GM12801 (cell line): ENCODE measurements around the gene CCDC167.

Experiments
- TF ChIP-seq, protein P1 (sequence below): IDR thresholded peaks from one replicate; pipeline ENCODE4 v1.5.1; 2011; ENCODE audit warnings: control low read depth; ENCODE audit not compliant: insufficient read length; ENCODE audit errors: extremely low read depth

CCDC167 gene

DNA sequence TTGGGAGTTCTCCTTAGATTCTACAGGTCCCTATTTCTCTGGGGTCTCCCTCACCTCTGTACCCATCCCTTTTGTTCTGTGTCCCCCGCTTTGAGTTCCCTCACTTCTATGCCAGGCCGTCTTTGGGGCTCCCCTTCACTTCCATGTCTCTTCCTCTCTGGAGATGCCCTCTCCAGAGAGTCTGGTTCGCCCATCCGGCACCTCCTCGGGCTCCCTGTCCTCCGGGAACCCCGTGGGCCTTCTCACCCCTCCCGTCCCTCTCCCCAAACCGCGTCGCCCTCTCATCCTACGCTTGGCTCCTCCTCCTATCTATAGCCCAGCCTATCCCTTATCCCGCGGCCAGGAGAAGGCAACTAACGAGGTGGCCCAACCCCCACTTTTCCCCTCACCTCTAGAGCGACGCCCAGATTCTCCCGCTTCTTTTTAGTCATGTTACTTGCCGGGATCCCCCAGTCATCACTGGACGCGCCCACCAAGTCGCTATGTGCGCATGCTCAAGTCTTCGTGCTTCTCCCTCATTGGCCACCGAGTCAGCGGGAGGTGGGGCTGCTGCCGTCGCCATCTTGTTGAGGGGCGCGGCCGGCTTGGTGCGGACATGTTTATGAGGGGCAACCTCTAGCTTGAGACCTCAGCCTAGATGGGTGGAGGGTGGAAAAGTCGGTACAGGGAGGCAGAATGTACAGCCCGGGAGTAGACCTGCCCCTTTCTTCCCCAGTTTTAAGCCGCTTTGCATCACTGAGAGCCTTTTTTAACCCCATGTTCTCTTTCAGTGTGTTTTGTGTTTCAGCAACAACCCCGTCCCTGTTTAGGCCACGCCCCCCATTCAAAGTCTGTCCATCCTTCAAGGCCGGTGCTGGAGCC lies at the start of gene CCDC167:
Gene CCDC167 (minus strand): TSS at position 461 of the 861 bp plus-strand sequence. CDS start 30 bp downstream, at position 431.
- TF ChIP-seq, protein P1, sequence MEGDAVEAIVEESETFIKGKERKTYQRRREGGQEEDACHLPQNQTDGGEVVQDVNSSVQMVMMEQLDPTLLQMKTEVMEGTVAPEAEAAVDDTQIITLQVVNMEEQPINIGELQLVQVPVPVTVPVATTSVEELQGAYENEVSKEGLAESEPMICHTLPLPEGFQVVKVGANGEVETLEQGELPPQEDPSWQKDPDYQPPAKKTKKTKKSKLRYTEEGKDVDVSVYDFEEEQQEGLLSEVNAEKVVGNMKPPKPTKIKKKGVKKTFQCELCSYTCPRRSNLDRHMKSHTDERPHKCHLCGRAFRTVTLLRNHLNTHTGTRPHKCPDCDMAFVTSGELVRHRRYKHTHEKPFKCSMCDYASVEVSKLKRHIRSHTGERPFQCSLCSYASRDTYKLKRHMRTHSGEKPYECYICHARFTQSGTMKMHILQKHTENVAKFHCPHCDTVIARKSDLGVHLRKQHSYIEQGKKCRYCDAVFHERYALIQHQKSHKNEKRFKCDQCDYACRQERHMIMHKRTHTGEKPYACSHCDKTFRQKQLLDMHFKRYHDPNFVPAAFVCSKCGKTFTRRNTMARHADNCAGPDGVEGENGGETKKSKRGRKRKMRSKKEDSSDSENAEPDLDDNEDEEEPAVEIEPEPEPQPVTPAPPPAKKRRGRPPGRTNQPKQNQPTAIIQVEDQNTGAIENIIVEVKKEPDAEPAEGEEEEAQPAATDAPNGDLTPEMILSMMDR: no peak

DNA sequence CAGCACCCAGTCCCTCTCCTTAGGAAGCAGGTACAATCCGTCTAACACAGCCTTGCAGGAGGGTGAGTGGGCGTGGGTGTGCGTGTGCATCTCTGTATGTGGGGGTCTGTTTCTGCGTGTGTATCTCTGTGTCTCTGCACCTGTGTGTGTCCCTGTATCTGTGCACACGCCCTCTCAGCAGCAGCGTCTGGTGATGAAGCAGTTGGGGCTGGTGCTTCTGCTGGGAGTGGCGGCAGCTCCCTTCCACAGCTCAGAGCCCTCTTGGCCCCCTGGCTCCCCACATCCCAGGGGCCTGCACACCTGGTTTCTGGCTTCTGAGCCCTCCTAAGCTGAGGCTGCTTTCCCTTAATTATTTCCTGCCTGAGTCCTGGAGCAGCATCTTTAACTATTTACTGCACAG lies 49.5 kb upstream of the CCDC167 start:
- TF ChIP-seq, protein P1: no peak

DNA sequence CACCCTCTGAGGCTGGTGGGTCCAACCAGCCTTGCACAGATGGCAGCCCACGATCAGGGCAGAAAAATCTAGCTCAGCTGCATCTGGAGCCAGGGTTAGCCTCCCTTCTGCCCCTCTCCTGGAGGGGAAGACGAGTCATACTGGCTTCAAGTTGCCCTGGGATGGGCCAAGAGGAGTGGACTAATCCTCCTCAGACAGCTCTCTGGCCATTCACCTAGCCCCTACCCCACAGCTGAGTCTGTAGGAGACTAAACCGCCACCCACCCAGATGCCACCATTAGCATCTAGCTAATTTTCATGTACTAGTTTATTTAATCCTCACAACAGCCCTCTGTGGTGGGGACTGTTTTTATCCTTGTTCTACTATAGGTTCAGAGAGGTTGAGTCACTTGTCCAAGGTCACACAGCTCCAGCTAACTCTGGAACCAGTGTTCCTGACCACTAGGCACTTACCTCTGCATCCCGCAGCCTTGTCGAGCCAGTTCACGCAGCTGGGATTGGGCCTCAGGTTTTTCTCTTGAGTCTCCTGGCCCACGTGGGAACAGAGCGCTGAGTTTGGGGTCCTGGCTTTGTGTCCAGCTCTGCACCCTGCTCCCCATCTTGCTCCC lies 48.5 kb upstream of the CCDC167 start:
- TF ChIP-seq, protein P1: no peak

DNA sequence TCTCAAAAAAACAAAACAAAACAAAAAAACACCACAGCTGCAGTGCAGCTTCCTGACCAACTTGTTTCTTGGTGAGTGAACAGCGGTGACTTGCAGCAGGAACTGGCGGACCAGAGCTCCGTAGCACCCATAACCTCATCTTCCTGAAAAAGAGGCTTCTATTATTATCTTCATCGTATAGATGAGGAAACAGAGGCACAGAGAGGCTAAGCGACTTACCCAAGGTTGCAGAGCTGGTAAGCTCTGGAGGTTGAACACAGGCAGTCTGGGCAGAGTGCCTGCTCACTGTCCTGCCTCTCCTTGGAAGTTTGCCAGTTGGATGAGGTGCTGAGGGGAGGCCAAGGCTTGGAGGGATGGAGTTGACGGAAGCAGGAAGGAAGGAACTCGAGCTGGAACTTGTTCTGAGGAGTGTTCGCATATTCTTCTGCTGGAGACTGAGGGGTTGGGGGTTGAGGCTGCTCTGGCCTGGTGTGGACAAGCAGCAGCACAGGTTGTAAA lies 47.9 kb upstream of the CCDC167 start:
- TF ChIP-seq, protein P1: no peak

DNA sequence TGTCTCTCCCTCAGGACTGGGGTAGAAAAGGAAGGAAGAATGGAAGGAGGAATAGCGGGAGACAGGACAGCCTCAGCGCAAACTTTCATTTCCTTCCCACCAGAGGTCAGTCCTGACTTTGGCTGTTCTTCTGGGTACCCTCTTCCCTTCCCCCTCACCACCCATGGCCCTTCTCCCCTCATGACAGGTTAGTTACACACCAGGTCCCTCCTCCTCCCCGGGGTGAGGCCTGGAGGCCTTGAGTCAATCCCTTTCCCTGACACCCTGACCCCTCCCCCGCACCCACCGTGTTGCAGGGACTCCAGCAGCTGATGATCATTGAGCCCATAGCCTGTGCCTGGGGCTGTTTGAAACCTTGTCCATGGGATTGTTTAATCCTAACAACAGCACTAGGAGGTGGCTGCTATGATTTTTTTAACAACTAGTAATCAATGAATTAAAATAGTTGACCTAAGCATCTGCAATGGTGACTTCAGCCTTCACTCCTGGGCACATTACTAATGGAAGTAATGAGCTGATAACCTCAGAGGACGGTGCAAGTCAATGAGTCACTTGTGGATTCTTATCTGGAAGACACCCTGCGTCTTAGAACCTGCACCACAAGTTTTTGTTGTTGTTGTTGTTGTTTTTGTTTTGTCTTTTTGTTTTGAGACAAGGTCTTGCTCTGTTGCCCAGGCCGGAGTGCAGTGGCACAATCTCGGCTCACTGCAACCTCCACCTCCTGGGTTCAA lies 46.6 kb upstream of the CCDC167 start:
- TF ChIP-seq, protein P1: no peak

DNA sequence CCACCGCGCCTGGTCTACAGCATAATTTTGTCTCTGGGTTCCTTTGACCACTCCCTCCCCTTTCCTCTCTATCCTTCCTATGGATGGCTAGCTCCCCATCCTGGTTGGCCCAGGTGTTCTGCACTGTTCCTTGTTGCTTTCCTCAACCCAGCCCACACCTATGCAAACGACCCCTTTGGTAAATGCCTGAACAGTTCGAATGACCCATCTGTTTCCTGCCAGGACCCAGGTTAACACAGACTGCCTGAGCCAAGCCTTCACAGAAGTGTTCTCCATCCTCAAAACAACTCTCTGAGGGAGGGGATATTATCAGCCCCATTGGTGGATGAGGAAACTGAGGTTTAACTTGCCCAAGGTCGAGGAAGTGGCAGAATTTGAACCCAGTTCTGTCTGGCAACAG lies 44.8 kb upstream of the CCDC167 start:
- TF ChIP-seq, protein P1: no peak

DNA sequence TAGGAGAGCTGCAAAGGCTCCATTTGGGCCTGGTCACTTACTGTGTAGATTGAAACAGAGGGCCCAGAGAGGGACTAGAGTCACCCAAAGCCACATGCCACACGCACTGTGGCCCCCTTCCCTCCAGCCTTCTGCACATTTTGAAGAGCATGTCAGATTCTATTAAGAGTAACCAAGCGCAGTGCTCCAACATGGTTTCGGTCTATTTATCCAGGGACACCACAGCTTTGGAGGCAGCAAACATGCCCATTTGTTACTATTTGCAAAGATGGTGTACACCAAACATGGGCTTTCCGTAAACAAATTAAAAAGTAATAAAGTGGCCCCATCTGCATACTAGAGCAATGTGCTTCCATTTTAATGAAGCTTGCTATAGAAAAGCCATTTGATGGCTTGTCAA lies 43.7 kb upstream of the CCDC167 start:
- TF ChIP-seq, protein P1: no peak
